ENCODE data around the gene PACS1.
A peak's percentile ranks its signal among the peaks of the same experiment; 100 is the strongest.
"Not testable (repeated sequence)": the region's sequence is repeated elsewhere in the genome, so short reads cannot be mapped to it uniquely, and the experiment has no call there.

PACS1 gene

DNA sequence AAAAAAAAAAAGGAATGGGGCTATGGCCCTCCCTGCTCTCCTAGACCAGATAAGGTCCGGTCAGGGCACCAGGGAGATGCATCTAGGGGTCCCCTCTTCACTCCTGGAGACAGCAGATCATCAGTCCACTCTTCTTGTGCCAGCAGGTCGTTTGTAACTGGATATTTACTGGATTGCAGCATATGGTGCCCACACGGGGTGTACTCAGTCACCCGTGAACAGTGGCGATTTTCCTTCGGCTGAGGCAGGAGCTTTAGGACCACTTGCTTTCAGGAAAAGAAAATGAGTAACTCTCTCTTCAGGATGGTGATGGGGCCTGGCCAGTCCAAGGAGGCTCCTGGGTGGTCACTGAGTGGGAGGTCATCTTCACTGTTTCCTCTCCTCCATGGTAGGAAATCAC is 160.1 kb downstream of the PACS1 start:
- no peak for DNase-seq

- no peak for DNase-seq
Observed at GRCh38 chr11:66230978-66231377, 160.9 kb downstream of the PACS1 start.

DNA sequence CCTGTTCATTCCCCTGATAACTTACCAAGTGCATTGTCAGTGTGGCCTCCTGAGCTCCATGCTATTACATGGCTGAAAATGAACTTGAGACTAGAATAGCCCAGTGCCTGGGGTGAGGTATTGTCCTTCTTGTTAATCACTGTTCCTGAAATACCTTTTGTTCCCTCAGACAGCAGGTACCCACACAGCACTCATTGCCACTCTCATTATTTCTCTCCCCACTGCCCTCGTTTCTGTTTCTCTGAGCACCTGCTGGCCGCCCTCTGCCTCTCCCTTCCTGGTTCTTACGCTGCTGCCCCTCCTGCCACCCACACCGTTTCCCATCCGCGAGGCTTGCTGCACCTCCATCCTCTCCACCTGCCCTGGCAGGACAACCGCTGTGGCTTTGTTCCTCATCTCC is 161.5 kb downstream of the PACS1 start:
- DNase-seq, result no peak

DNA sequence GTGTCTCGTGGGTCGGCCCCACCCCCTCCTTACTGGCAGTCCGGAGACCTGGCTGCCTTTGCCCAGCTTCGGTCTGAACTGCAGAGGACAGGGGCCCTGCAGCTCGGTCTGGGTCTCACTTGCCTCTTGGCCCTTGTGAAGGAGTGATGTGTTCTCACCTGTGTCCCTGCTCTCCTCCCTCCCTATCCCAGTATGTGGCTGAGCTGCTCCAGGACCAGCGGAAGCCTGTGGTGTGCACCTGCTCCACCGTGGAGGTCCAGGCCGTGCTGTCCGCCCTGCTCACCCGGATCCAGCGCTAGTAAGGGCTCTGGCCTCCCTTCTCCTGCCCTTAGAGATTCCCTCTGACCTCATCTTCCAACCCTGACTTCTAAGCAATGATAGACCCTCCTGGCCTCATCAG is 162.7 kb downstream of the PACS1 start:
- DNase-seq, result no peak

- no peak for DNase-seq
Observed at GRCh38 chr11:66233301-66233700, 163.2 kb downstream of the PACS1 start.

GRCh38 chr11:66235141-66235540 is 165.1 kb downstream of the PACS1 start:
- DNase-seq, result no peak

DNA sequence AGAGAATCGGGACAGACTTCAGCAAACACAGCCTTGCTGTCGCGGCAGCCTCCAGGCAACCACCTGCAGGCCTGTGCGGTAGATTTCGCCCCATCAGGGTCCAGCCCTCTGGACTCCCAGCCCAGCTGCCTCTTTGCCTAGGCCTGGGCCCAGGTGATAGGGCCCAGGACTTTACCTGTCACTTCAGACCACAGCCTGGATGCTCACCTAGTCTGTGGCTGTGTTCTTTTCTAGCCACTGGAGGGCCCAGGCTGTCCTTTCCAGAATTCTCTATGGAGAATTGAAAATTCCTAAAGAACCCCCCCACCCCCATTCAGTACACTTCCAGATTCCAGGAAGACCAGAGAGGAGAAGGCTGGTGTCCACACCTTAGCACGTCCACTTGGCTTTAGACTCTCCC is 167.8 kb downstream of the PACS1 start:
- DNase-seq, result no peak

DNA sequence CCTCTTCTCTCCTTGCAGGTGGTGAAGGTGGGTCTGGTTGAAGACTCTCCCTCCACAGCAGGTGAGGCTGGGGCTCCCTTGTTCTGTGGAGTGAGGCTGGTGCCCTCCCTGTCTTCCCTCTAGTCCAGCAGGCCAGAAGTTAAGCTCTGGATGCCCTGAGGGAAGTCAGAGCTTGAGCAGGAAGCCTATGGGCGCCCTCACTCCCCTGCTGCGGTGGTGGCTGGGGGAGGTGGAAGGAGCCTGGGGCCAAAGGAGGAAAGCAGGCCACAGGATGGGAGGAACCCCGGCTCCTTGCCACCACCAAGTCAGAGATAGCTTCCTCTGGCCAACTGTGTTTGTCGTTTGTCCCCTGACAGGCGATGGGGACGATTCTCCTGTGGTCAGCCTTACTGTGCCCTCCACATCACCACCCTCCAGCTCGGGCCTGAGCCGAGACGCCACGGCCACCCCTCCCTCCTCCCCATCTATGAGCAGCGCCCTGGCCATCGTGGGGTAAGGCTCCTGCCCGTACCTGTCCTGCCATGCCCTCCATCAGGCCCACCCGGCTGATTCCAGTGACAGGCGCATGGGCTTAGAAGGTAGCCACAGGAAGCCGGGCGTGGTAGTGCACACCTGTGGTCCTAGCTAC is 168.8 kb downstream of the PACS1 start:
- no peak for DNase-seq

- DNase-seq, result no peak
Observed at GRCh38 chr11:66239511-66239910, 169.4 kb downstream of the PACS1 start.

DNA sequence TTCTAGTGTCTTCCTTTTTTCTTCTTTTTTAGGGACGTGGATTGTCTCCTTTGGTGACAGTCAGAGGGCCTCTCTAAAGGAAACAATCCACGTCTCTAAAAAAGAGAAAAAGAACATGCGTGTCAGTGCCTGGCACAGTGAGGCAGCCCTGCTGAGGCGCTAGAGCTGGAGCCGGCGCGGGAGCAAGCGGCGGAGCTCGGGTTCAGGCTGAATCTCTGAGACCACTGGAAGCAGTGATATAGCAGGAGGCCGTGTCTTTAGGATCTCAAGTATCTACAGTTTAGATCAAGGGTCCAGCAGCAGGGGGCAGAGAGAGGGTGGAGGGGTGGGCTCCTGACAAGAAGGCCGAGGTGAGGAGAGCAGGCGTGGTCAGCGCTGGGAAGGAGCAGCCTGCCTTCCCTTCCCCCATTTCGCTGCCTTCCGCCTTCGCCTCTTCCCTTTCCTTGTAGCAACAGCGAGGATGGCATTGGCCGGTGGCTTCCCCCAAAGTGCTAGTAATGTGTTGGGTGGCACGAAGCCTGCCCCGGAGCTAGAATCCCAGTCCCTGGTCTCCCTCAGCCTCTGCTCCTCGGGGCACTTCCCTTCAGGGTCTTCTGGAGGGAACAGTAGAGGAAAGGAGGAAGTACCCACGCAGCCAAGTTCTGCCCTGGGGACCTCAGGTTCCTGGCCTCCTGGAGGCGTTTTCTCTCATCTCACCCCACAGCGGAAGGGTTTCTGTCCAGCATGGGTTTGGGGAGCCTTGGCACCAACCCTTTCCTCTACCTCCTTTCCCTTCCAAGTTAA is 170.1 kb downstream of the PACS1 start:
- no peak for DNase-seq

- DNase-seq, result no peak
Observed at GRCh38 chr11:66240781-66241136, 170.7 kb downstream of the PACS1 start.

DNA sequence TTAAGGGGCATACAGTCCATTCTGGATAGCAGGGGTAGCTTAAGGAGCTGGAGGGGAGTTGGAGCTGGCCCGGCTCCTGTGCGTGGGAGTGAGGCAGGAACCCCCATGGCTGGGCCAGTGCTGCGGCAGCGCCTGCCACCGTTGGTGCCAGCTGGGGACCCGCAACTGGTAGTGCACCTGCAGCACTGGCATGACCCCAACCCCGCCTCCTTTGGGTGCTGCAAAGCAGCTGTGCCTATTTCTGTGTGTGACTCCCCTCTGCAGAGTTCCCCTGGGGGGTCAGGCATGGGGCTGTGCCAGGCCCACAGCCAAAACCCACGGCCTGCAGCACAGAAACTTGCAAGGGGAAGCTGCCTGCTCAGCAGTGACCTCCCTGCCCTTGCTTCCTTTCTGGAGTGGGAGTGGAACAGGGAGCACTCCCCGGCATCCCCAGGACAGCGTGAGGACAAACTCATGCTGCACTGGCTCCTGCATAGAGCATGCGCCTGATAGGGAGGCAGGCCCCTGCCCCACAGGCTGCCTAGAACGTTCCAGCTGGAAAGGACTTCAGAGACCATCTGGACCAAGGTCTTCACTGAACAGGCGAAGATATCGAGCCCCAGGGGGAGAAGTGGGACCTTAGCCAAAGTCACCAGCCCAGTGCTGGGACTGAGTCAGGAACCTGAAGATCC is 172.2 kb downstream of the PACS1 start:
- DNase-seq, result no peak

DNA sequence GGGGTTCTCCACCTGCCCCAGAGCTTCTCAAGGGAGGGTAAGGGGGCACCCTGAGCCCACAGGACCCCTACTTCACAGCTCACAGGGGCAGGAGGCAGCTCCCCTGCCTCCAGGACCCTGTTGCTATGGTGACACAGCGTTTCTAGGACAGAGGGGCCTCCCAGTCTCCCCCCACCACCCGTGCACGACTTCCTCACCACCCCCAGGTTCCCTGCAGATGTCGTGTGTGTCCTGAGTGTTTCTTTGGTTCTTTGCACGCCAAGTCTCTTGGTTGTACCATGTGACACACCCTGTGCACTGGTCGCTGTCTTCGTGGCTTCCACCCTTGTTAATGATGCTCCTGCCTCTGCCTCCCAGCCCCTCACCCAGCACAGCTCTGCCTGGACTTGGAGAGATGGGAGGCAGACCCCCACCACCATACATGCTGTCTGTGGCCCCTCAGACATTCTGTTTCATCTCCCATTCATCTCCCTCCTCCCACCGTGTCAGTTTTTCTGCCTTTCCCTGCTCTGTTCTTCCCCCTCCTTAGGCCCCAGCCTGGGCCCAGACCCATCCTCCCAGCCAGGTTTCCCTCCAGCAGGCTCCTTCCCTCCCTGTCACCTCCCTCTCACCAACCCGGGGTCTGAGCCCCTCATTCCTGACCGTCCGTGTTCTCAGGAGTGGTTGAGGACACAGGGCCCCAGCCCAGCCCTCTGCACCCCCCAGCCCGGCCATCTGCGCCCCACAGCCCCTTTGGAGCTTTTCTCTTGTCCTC is 173.9 kb downstream of the PACS1 start:
- peak; percentile 18 for DNase-seq

GRCh38 chr11:66247295-66247694 is 177.2 kb downstream of the PACS1 start:
- no peak for DNase-seq

DNA sequence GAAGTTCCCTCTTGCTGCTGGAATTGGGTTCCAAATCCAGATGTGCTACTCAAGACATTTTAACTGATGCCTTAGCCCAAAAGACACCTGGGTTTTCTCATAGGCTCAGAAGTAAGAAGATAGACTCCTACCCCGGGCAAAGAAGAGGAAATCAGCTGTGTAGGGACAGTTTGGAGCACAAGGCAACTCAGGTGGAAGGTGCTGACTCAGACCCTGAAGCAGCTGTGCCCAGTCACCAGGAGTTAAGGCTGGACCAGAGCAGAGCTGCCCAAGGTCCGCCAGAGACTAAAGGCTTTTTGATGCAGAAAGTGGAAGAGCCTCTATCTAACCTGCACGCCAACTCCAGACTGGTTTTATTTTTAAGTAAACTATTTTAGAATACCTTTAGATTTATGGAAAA is 177.7 kb downstream of the PACS1 start:
- no peak for DNase-seq

- no peak for DNase-seq
Observed at GRCh38 chr11:66248903-66249302, 178.8 kb downstream of the PACS1 start.

GRCh38 chr11:66251809-66252208 is 181.7 kb downstream of the PACS1 start:
- DNase-seq, result no peak

- DNase-seq, result not testable (repeated sequence)
Observed at GRCh38 chr11:66253081-66253480, 183.0 kb downstream of the PACS1 start.

DNA sequence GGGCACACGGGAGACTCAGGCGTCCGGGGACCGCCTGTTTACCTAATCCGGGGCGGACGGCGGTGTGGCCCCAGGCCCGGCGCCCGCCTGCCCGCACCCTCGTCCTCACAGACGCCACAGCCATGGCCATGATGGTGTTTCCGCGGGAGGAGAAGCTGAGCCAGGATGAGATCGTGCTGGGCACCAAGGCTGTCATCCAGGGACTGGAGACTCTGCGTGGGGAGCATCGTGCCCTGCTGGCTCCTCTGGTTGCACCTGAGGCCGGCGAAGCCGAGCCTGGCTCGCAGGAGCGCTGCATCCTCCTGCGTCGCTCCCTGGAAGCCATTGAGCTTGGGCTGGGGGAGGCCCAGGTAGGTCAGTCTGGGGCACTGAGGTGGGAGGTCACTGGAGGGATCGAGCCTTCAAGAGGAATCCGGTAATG is 188.4 kb downstream of the PACS1 start:
- no peak for DNase-seq

DNA sequence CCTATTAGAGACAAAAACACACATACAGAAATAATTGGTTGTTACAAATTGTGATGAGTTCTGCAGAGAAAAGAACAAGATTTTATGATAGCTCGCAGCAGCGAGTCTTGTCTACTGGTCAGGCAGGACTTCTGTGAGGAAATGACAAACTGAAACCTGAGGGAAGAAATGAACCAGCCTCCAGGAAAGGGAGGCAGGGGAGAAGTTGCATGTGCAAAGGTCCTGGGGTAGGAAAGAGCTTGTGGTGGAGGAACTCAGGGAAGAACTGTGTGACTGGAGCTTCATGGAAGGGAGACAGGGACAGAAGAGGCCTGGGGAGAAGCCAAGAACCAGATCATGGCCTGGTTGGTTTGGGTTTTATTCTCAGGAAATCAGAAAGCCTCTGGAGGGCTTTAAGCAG is 189.2 kb downstream of the PACS1 start:
- no peak for DNase-seq

GRCh38 chr11:66259956-66260355 is 189.9 kb downstream of the PACS1 start:
- DNase-seq, result no peak

- DNase-seq, result no peak
Observed at GRCh38 chr11:66261578-66261977, 191.5 kb downstream of the PACS1 start.

DNA sequence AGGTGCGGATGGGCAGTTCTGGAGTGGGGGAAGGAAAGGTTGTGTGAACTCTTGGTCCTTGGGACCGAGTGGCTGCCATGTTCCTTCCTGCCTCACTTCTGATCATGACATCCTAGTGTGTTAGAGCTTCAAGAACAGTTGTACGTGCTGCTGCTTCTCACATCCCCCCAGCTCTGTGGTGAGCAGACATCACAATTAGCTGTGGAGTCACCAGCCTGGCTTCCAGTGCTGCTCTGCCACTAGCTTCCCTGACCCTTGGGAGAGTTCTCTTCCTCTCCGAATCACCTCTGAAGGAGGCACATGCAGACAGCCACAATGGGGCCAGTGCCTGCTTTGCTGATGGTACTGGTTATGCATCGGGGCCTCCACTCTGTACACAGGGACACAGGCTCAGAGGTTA is 192.1 kb downstream of the PACS1 start:
- no peak for DNase-seq

DNA sequence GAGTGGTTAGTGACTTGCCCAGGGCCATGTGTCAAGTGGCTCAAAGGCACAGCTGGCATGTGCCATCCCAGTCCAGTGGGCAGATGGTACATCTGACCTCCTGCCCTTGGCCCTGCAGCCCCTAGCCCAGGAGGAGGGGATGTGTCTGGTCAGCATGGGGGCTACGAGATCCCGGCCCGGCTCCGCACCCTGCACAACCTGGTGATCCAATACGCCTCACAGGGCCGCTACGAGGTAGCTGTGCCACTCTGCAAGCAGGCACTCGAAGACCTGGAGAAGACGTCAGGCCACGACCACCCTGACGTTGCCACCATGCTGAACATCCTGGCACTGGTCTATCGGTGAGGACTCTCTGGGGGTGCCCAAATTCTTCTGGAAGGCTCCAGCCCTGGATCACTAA is 192.6 kb downstream of the PACS1 start:
- no peak for DNase-seq
